Mesenteric fat pad (tissue), 1 donor: ENCODE data around the gene PYCARD. TPM values are rescaled to one million over a fixed set of nuclear protein-coding genes. Genes with fewer than 3 reads are reported as not detected.
"Not testable (repeated sequence)": the region's sequence is repeated elsewhere in the genome, so short reads cannot be mapped to it uniquely, and the experiment has no call there.

ENCODE experiments used
- DNase-seq: peaks from one replicate; pipeline ENCODE4 v3.0.0-alpha.2; 2020; ENCODE audit warnings: low spot score
- long read RNA-seq: library from polyadenylated mRNA; unstranded; transcript quantifications from one replicate; pipeline ENCODE4 v2.0.0, GENCODE V29; 2020
- total RNA-seq: library from RNA; stranded (reverse); fragmentation: NEBNext Ultra II Directional; extraction: Animal tissue kit (Norgen Biotek cat#: 25700); gene quantifications from one replicate; pipeline ENCODE4 v1.2.1, GENCODE V29; 2021
- donor health status: DM: yes; HTN: yes; CAD: no.

The PYCARD gene
- 22.4 TPM for total RNA-seq
- long read RNA-seq, transcript PYCARD-201 (3 exons, 990 nt) = major isoform, 16 of 18 reads
- long read RNA-seq, partial matches to known transcripts = 0 of 18 reads
- long read RNA-seq, other reads (novel, unspliced or antisense) = 2 of 18 reads

GRCh38 chr16:31202414-31203375 is at the start of gene PYCARD:
TSS of gene PYCARD (minus strand) at chr16:31202760. CDS start at chr16:31202690, 70 bp downstream.
- DNase-seq = peak; percentile 92

GRCh38 chr16:31251435-31251834 is 48.9 kb upstream of the PYCARD start:
- no peak for DNase-seq

GRCh38 chr16:31250782-31251384 is 48.3 kb upstream of the PYCARD start:
- no peak for DNase-seq

DNA sequence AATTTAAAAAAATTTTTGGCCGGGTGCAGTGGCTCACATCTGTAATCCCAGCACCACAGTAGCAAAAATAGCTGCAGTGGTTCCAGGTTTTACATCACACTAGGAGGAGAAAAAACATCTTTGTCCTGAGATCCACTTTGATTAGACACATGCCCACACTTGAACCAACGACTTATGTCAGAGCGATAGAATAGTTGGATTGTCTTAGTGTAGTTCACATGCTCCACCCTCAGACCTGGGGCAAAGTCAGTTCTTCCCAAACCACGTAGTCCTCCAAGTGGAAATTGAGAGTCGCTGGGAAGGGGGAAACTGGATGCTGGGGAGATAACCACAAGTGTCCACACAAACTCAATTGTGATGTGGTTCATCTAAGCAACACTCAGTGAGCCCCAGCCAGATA is 45.8 kb upstream of the PYCARD start:
- no peak for DNase-seq

- no peak for DNase-seq
These were observed 43.7 kb upstream of the PYCARD start for GRCh38 chr16:31246296-31246695.

DNA sequence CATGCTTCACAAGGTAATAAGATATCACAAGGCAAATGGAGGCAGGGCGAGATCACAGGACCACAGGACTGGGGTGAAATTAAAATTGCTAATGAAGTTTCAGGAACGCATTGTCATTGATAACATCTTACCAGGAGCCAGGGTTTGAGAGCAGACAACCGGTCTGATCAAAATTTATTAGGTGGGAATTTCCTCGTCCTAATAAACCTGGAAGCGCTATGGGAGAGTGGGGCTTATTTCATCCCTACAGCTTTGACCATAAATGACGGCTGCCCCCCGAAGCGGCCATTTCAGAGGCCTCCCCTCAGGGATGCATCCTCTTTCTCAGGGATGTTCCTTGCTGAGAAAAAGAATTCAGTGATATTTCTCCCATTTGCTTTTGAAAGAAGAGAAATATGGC is 43.0 kb upstream of the PYCARD start:
- DNase-seq = not testable (repeated sequence)

GRCh38 chr16:31243734-31244670 is 41.4 kb upstream of the PYCARD start:
- DNase-seq = no peak

GRCh38 chr16:31242206-31242605 is 39.6 kb upstream of the PYCARD start:
- no peak for DNase-seq

- no peak for DNase-seq
These were observed 35.5 kb upstream of the PYCARD start for GRCh38 chr16:31238041-31238440.

DNA sequence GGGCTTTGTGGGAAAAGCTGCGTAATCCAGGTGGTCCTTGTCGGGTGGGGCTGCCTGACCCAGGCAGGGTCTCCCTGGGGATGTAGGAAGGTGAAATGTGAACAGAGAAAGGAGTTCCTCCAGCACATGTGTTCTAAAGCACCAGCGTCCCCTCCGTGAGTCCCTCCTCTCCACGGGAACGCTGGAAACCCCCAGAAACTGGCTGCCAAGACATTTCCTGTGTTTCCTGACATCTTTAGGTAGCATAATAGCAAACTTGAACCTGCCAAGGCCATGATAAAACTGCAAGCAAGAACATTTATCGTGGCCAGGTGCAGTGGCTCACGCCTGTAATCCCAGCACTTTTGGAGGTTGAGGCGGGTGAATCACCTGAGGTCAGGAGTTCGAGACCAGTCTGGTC is 26.9 kb upstream of the PYCARD start:
- no peak for DNase-seq

DNA sequence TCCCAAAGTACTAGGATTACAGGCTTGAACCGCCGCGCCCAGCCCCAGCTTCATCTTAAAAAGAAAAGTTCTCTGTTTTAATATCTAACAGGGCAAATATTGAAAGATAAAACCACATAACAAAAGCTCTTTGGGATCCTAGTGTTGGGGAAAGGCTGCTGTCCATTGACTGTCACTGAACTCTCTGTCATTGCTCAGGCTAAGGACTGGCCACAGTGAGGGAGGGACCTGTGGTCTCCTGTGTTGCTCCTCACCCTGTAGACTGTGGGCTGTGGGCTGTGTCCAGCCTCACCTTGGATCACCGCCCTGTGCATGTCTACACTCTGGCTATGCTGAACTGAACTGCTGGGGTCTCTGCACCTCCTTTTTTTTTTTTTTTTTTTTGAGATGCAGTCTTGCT is 25.6 kb upstream of the PYCARD start:
- no peak for DNase-seq

DNA sequence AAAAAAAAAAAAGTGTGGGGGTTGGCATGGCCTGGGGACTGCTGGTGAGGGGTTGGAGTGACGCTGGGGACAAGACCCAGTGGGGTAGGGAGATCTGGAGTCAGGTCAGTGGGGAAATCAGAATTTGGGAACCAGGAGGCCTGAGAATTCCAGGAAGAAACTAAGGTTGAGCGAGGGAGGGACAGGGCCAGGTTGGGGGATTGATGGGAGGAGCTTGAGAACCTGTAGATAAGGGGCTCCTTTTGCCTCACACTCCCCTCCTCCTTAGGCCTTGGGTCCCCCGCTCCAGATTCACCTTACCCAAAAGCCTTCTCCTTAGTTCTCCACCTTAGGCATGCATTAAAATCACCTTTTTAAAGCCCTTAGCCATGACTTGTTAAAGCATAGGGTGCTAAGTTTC is 22.6 kb upstream of the PYCARD start:
- no peak for DNase-seq

GRCh38 chr16:31224092-31224955 is 21.8 kb upstream of the PYCARD start:
- no peak for DNase-seq

DNA sequence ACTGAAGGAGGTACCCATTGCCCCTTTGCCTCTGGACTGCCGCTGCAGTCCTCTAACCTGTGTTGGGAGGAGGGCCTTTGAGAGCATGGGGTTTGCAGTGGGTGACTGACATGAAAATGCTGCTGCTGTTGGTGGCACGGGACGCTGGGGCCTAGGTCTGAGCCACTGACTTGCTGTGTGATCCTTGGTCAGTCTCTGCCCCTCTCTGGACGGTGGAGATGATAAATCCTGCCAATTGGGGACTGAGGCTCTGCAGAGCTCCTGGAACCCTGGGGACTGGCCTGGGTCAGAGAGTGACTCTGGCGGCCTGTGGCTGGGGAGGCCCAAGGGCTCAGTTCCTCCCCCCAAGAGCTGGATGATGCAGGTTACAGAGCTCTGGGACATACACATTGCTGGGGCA is 20.5 kb upstream of the PYCARD start:
- no peak for DNase-seq

GRCh38 chr16:31221357-31222160 is 19.0 kb upstream of the PYCARD start:
- no peak for DNase-seq

GRCh38 chr16:31219154-31219741 is 16.7 kb upstream of the PYCARD start:
- no peak for DNase-seq

DNA sequence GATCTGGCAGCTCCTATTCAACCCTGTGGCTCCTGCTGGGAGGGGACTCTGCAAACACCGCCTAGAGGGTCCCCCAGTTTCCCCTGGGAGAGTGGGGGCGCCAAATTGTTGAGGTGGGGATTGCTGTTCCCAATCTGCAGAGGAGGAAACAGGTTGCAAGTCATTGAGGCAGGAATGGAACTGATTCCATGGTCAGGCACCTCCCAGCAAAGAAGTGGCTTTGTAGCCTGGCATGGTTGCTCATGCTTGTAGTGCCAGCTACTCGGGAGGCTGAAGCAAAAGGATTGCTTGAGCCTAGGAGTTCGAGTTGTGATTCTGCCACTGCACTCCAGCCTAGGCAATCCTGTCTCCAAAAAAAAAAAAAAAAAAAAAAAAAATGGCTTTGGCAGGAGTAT is 14.6 kb upstream of the PYCARD start:
- no peak for DNase-seq

- DNase-seq = no peak
These were observed 14.0 kb upstream of the PYCARD start, which contains the start of gene PYDC1 for GRCh38 chr16:31216422-31217135. TSS of gene PYDC1 (minus strand) at chr16:31217135. CDS start at chr16:31217028, 107 bp downstream.
